ENCODE data around the gene MPPED2. TPM values are rescaled to one million over a fixed set of nuclear protein-coding genes. Genes with fewer than 3 reads are reported as not detected.

MPPED2 gene
- total and polyA plus RNA-seq, 2 of the 13 experiments (the other 11 are each of a cell fraction or from before 2014, with no cell fraction given), result not detected

GRCh38 chr11:30594646-30595411 lies 8.7 kb upstream of the MPPED2 start:
- H2AFZ ChIP-seq (ENCODE audit: low read length), result no peak overlapping the region
- H3K4me1 ChIP-seq (ENCODE audit: insufficient read depth, low read length), result no peaks in the 10 kb centered on the region
- H3K4me3 ChIP-seq (replicated peaks in 1 of 3; ENCODE audit: insufficient read depth in 1 of 3, low read depth in 2 of 3, low read length in 3 of 3), result no peak overlapping the region
- POLR2A ChIA-PET, result no interaction called here
- H3K27ac ChIP-seq (ENCODE audit: extremely low read length, insufficient read depth, low read length), result no peak overlapping the region
- H3K79me2 ChIP-seq (ENCODE audit: insufficient read depth, low read length), result no peaks in the 10 kb centered on the region
- no peaks in the 10 kb centered on the region for H3K27me3 ChIP-seq (ENCODE audit: control insufficient read depth in 1 of 2, insufficient read depth in 2 of 2, low read length in 2 of 2)
- FAIRE-seq, result no peak
- DNase-seq (ENCODE audit: low spot score), result no peak
- intact Hi-C loops (cut with micrococcal nuclease; ENCODE audit: unreplicated experiment), result no loop called here
- no peak overlapping the region for H3K4me2 ChIP-seq (ENCODE audit: low read depth, low read length)
- no peak overlapping the region for H3K9ac ChIP-seq (ENCODE audit: insufficient read depth, low read depth, low read length)
- CTCF ChIA-PET (ENCODE audit: low intra/inter-chr PET ratio, low total read pairs), result no interaction called here
- no peaks in the 10 kb centered on the region for H4K20me1 ChIP-seq (ENCODE audit: insufficient read depth, low read length)
- TF ChIP-seq ZFP62 (CRISPR knock-in tag; IDR thresholded peaks at IDR 0.05) (no peak), SAP130 (CRISPR knock-in tag; IDR thresholded peaks at IDR 0.05; ENCODE audit: low read depth) (no peak), ZNF512B (CRISPR knock-in tag; IDR thresholded peaks at IDR 0.05; ENCODE audit: borderline replicate concordance) (no peak), ZNF205 (CRISPR knock-in tag; IDR thresholded peaks at IDR 0.05) (no peak)
- in situ Hi-C loops (cut with HindIII; ENCODE audit: extremely low pct_ligation_motif_present, low pct_unique_long_range_greater_than_20kb), result no loop called here
- no peaks in the 10 kb centered on the region for H3K36me3 ChIP-seq (replicated peaks in 1 of 2; ENCODE audit: control insufficient read depth in 1 of 2, insufficient read depth in 2 of 2, low read length in 2 of 2)
- ATAC-seq, result no peak
- 4% methylated on average over 8 of the region's 8 CpGs for WGBS (ENCODE audit: low lambda C conversion rate)
- H3K9me3 ChIP-seq (ENCODE audit: low read length), result no peaks in the 10 kb centered on the region
- no TSS peak for BruUV-seq (replicated peaks)

GRCh38 chr11:30587269-30587812 lies 1.2 kb upstream of the MPPED2 start:
- no peaks in the 10 kb centered on the region for H3K36me3 ChIP-seq (replicated peaks in 1 of 2; ENCODE audit: control insufficient read depth in 1 of 2, insufficient read depth in 2 of 2, low read length in 2 of 2)
- no peak overlapping the region for H3K4me3 ChIP-seq (replicated peaks in 1 of 3; ENCODE audit: insufficient read depth in 1 of 3, low read depth in 2 of 3, low read length in 3 of 3)
- peaks cover 7 to 30% of the 10 kb centered on the region in 2 experiments; a peak in 4 of 5 replicates for H3K27me3 ChIP-seq (ENCODE audit: control insufficient read depth in 1 of 2, insufficient read depth in 2 of 2, low read length in 2 of 2)
- H3K4me1 ChIP-seq (ENCODE audit: insufficient read depth, low read length), result peaks cover 4% of the 10 kb centered on the region; the same call in 1 of the 2 replicates
- no TSS peak for BruUV-seq (replicated peaks)
- H3K9ac ChIP-seq (ENCODE audit: insufficient read depth, low read depth, low read length), result no peak overlapping the region
- no peak for TF ChIP-seq SAFB2 (CRISPR knock-in tag; IDR thresholded peaks at IDR 0.05; ENCODE audit: borderline replicate concordance, low read depth)
- FAIRE-seq (no peak), ATAC-seq (no peak), DNase-seq (ENCODE audit: low spot score) (no peak)
- in situ Hi-C loops (cut with HindIII; ENCODE audit: extremely low pct_ligation_motif_present, low pct_unique_long_range_greater_than_20kb) (no loop called here), intact Hi-C loops (cut with micrococcal nuclease; ENCODE audit: unreplicated experiment) (no loop called here)
- 0% methylated on average over 1 of the region's 1 CpG for WGBS (ENCODE audit: low lambda C conversion rate)
- H3K27ac ChIP-seq (ENCODE audit: extremely low read length, insufficient read depth, low read length), result no peak overlapping the region
- no peaks in the 10 kb centered on the region for H3K79me2 ChIP-seq (ENCODE audit: insufficient read depth, low read length)
- H3K9me3 ChIP-seq (ENCODE audit: low read length), result no peaks in the 10 kb centered on the region
- ChIA-PET POLR2A (no interaction called here), CTCF (ENCODE audit: low intra/inter-chr PET ratio, low total read pairs) (no interaction called here)
- no peak overlapping the region for H2AFZ ChIP-seq (ENCODE audit: low read length)
- H4K20me1 ChIP-seq (ENCODE audit: insufficient read depth, low read length), result no peaks in the 10 kb centered on the region
- H3K4me2 ChIP-seq (ENCODE audit: low read depth, low read length), result no peak overlapping the region
